Calu3 (cell line): ENCODE data around the gene MYH10. TPM values are rescaled to one million over a fixed set of nuclear protein-coding genes. Genes with fewer than 3 reads are reported as not detected.

Source experiments
- BruUV-seq: library from RNA; stranded (reverse); fragments of 400-500 nt; replicated peaks from 2 replicates; lab custom pipeline; 2021; lab: Mats Ljungman, UMichigan
- CTCF ChIA-PET: fragments of 300-600 bp; sonication (Branson Sonifier 250); formaldehyde crosslinking; loops from one replicate; lab custom pipeline; 2022; ENCODE audit warnings: antibody characterized with exemption; lab: Charles Lee
- DNase-seq: peaks from one replicate; pipeline ENCODE4 v3.0.0; 2022
- H3K27ac Mint-ChIP-seq: one replicate; pipeline ENCODE4 v1.8.0; 2022; ENCODE audit warnings: mixed read lengths; ENCODE audit not compliant: unreplicated experiment
- H3K27me3 Mint-ChIP-seq: one replicate; pipeline ENCODE4 v1.8.0; 2022; ENCODE audit warnings: mixed read lengths; ENCODE audit not compliant: unreplicated experiment
- H3K36me3 Mint-ChIP-seq: one replicate; pipeline ENCODE4 v1.8.0; 2022; ENCODE audit warnings: mild to moderate bottlenecking, moderate library complexity, mixed read lengths; ENCODE audit not compliant: insufficient read depth, unreplicated experiment
- H3K4me1 Mint-ChIP-seq: one replicate; pipeline ENCODE4 v1.8.0; 2022; ENCODE audit warnings: mild to moderate bottlenecking, low read depth, mixed read lengths; ENCODE audit not compliant: unreplicated experiment
- H3K4me3 Mint-ChIP-seq: one replicate; pipeline ENCODE4 v1.8.0; 2022; ENCODE audit warnings: mild to moderate bottlenecking, low read depth, moderate library complexity, mixed read lengths; ENCODE audit not compliant: unreplicated experiment
- H3K9me3 Mint-ChIP-seq: one replicate; pipeline ENCODE4 v1.8.0; 2022; ENCODE audit warnings: low read depth, mixed read lengths; ENCODE audit not compliant: unreplicated experiment
- CTCF ChIP-seq: fragments of 200-600 bp; IDR thresholded peaks from one replicate; pipeline ENCODE4 v1.8.0; 2022; ENCODE audit warnings: antibody characterized with exemption; ENCODE audit not compliant: unreplicated experiment
- intact Hi-C: fragments of 100-400 bp; cut with micrococcal nuclease; formaldehyde crosslinking; loops from one replicate; pipeline ENCODE4 v1.10.0; 2022; ENCODE audit not compliant: unreplicated experiment
- total RNA-seq: library from RNA; stranded (reverse); gene quantifications from 2 replicates; pipeline ENCODE4 v1.2.3, GENCODE V29; 2022

Gene MYH10
- total RNA-seq, 1 experiment from 2014 or later: 37.0 TPM

GRCh38 chr17:8647956-8648355 lies 17.4 kb upstream of the MYH10 start:
- no TSS peak for BruUV-seq
- no peak overlapping the region for H3K27ac Mint-ChIP-seq
- CTCF ChIA-PET: no interaction called here
- intact Hi-C loops: no loop called here
- no peak overlapping the region for H3K4me3 Mint-ChIP-seq
- H3K9me3 Mint-ChIP-seq: no peaks in the 10 kb centered on the region
- no peak for TF ChIP-seq CTCF
- no peaks in the 10 kb centered on the region for H3K36me3 Mint-ChIP-seq
- DNase-seq: no peak
- peaks cover 39% of the 10 kb centered on the region for H3K27me3 Mint-ChIP-seq
- H3K4me1 Mint-ChIP-seq: no peaks in the 10 kb centered on the region

- Mint-ChIP-seq H3K36me3 (no peaks in the 10 kb centered on the region), H3K27ac (no peak overlapping the region), H3K9me3 (no peaks in the 10 kb centered on the region), H3K27me3 (peaks cover 39% of the 10 kb centered on the region), H3K4me1 (no peaks in the 10 kb centered on the region), H3K4me3 (no peak overlapping the region)
- intact Hi-C loops: no loop called here
- no TSS peak for BruUV-seq
- CTCF ChIA-PET: no interaction called here
- DNase-seq: no peak
- TF ChIP-seq CTCF: no peak
Measured at GRCh38 chr17:8647202-8647601, 16.7 kb upstream of the MYH10 start.

GRCh38 chr17:8644507-8644902 lies 14.0 kb upstream of the MYH10 start:
- no peaks in the 10 kb centered on the region for H3K4me1 Mint-ChIP-seq
- H3K27me3 Mint-ChIP-seq: peaks cover 25% of the 10 kb centered on the region
- no peak overlapping the region for H3K27ac Mint-ChIP-seq
- H3K9me3 Mint-ChIP-seq: no peaks in the 10 kb centered on the region
- CTCF ChIA-PET: interaction anchor here (0.6 kb wide), 2 partner anchors 42 to 663 kb away, joined by 4 to 7 read pairs; no protein-coding TSS in a partner anchor
- H3K4me3 Mint-ChIP-seq: no peak overlapping the region
- no peak for TF ChIP-seq CTCF
- no peaks in the 10 kb centered on the region for H3K36me3 Mint-ChIP-seq
- no peak for DNase-seq
- no TSS peak for BruUV-seq
- intact Hi-C loops: no loop called here

- no peak overlapping the region for H3K4me3 Mint-ChIP-seq
- H3K27ac Mint-ChIP-seq: no peak overlapping the region
- intact Hi-C loops: no loop called here
- no peaks in the 10 kb centered on the region for H3K4me1 Mint-ChIP-seq
- TF ChIP-seq CTCF: no peak
- CTCF ChIA-PET: interaction anchor here (0.6 kb wide), 2 partner anchors 42 to 662 kb away, joined by 4 to 7 read pairs; no protein-coding TSS in a partner anchor
- H3K9me3 Mint-ChIP-seq: no peaks in the 10 kb centered on the region
- H3K36me3 Mint-ChIP-seq: no peaks in the 10 kb centered on the region
- no peak for DNase-seq
- no TSS peak for BruUV-seq
- peaks cover 25% of the 10 kb centered on the region for H3K27me3 Mint-ChIP-seq
Measured at GRCh38 chr17:8643855-8644506, 13.5 kb upstream of the MYH10 start.
